A549 (cell line): ENCODE measurements around the gene ACSBG1.

Experiments
- FOSB ChIP-seq: fragments of 250-450 bp; sonication (Bioruptor Pico); IDR thresholded peaks from 2 replicates; pipeline ENCODE4 v1.5.0; 2020; ENCODE audit warnings: mild to moderate bottlenecking, moderate library complexity
- NR3C1 ChIP-seq: fragments of >200 bp; sonication (Bioruptor Twin); formaldehyde crosslinking; IDR thresholded peaks from 3 replicates; pipeline ENCODE4 v1.6.1; 2017
- POLR2A ChIP-seq: IDR thresholded peaks from 2 replicates; pipeline ENCODE4 v1.6.1; 2012; ENCODE audit warnings: mild to moderate bottlenecking, low read length

GRCh38 chr15:78162038-78162437, 72.3 kb downstream of the ACSBG1 start:
- no peak for TF ChIP-seq FOSB (CRISPR knock-in tag)
- TF ChIP-seq NR3C1: no peak
- TF ChIP-seq POLR2A: no peak
